Kidney capillary endothelial cell (primary cell): ENCODE measurements around the gene CYP4F22.
A peak's percentile ranks its signal among the peaks of the same experiment; 100 is the strongest.
"Not testable (repeated sequence)": the region's sequence is repeated elsewhere in the genome, so short reads cannot be mapped to it uniquely, and the experiment has no call there.

ENCODE experiments used
- DNase-seq: peaks from one replicate; pipeline ENCODE4 v3.0.0-alpha.2; 2018; ENCODE audit warnings: low spot score

Gene CYP4F22

GRCh38 chr19:15575406-15575805, 67.1 kb downstream of the CYP4F22 start:
- DNase-seq = no peak

DNA sequence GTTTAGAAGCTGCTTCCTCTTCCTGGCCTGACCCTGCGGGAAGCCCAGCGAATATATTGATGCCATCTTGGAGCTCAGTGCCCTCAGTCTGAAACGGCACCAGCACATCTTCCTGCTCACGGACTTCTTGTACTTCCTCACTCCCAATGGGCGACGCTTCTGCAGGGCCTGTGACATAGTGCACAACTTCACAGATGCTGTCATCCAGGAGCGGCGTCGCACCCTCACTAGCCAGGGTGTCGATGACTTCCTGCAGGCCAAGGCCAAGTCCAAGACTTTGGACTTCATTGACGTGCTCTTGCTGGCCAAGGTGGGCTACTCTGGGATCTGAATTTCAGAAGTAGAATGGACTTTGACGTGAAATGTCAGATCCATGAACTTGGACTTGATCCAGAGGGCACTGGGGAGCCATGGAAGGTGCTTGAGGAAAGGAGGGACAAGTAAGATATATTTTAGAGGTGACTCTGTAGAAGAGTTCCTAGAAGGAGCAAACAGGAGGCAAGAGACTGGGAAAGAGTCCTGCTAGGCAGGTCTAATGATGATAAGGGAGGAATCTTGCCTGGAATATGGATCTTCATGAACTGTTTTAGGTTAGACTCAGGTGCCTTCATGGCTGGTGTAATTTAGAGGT, 68.3 kb downstream of the CYP4F22 start:
- no peak for DNase-seq

GRCh38 chr19:15577184-15577771, 69.0 kb downstream of the CYP4F22 start:
- DNase-seq = no peak

DNA sequence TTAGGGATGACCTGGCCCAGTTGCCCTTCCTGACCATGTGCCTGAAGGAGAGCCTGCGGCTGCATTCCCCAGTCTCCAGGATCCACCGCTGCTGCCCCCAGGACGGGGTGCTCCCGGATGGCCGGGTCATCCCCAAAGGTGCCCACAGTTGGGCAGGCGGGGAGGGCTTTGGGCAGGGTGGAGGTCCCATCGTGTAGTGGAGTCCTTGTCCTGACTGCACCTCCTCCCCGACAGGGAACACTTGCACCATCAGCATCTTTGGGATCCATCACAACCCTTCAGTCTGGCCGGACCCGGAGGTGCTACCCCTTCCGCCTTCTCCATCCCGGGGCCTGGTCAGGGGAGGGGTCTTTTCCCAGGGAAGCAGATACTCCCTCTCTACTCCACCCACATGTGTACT, 75.0 kb downstream of the CYP4F22 start:
- no peak for DNase-seq

DNA sequence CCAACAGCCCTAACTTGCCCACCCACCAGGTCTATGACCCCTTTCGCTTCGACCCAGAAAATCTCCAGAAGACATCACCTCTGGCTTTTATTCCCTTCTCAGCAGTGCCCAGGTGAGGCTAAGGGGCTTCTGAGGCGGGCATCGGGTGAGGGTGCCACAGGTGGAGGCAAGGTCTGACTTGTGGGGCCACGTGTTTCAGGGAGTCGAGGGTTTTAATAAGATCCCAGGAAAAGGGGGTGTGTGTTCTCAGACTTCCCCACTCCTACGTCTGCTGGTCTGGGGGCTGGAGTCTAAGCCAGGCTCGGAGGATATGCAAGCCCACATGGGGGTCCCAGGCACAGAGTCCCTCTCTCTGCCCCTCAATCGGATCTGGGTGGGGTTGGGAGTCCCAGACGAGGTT, 75.8 kb downstream of the CYP4F22 start:
- DNase-seq = no peak

- peak; percentile 41 for DNase-seq
These were observed 76.3 kb downstream of the CYP4F22 start for GRCh38 chr19:15584541-15585115.

- no peak for DNase-seq
These were observed 79.3 kb downstream of the CYP4F22 start for GRCh38 chr19:15587663-15588062.

DNA sequence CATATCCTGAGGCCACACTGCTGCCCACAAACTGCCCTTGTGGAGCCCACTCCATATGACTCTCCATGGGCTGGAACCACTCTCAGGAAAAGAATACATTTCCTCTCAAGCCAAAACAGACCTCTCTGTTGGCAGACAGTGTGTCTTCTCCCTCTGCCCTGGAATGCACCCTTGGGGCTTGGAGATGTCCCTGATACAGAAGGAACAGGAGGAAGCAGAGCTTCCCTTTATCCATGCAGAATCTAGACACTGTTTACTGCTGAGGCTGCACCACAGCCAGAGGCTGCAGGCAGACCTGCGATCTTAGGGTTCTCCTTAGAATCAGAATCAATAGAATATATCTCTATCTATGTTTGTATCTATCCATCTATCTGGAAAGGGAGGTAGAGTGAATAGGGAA, 79.9 kb downstream of the CYP4F22 start:
- DNase-seq = no peak

DNA sequence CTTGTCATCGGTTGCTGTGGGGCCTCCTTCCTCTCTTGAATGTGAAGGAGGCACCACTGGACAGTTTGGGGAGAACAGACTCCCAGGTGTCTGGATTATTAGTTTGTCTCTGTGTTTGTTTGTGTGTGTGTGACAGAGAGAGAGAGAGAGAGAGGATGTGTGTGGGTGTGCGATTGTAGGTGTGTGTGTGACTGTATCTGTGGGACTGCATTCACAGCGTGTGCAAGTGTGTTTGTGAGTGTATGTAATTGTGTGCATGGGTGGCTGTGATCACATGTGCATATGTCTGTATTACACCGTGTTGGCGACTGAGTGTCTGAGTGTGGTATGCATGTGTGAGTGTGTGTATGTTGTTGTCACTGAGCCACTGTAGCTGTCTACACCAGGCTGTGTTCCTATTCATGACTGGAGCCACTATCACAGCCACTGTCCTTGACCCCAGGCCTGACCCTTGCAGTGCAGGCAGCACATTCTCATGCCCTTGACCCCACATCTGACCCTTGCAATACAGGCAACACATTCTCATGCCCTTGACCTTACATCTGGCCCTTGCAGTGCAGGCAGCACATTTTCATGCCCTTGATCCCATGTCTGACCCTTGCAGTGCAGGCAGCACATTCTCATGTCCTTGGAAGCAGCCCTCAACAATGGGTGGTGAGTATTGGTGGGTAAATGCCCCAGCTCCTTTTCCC, 81.6 kb downstream of the CYP4F22 start:
- no peak for DNase-seq

DNA sequence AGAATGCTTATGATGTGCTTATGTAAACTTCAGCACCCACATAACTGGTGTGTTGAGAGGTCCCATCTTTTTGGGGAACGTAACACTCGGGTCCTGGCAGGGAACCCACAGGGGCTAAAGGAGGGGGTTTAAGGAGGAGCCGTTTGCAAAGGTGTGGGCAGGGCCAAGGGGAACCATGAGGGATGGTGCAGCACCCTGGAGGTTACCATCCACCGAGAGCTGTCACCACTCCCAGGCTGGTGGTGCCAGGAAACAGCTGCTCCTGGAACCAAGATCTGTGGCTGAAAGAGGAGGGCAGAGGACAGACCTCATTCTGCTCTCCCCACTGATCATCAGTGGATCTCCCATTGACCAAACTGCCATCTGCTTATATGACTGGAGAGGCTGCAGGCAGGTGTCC, 83.5 kb downstream of the CYP4F22 start:
- DNase-seq = no peak

DNA sequence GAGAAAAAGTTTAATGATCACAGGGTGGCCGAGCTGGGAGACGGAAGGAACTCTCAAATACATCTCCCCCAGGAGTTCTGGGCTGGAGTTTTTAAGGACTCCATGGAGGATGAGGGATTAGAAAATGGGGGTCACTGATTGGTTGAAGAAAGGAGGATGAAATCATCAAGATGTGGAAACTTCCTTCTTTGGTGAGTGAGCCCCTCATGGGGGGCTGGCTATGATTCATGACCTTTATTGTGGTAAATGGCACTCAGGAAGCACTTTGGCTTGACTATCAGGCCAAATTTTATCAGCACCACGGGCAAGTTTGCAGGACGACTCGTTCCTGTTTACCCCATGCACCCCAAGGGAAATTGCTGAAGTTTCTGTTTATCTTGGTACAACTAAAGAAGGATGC, 84.2 kb downstream of the CYP4F22 start:
- DNase-seq = not testable (repeated sequence)

GRCh38 chr19:15593766-15594165, 85.4 kb downstream of the CYP4F22 start:
- DNase-seq = not testable (repeated sequence)

- DNase-seq = no peak
These were observed 86.7 kb downstream of the CYP4F22 start for GRCh38 chr19:15595069-15595468.
